ENCODE data around the gene CERS5. TPM values are rescaled to one million over a fixed set of nuclear protein-coding genes. Genes with fewer than 3 reads are reported as not detected.

The CERS5 gene, protein sequence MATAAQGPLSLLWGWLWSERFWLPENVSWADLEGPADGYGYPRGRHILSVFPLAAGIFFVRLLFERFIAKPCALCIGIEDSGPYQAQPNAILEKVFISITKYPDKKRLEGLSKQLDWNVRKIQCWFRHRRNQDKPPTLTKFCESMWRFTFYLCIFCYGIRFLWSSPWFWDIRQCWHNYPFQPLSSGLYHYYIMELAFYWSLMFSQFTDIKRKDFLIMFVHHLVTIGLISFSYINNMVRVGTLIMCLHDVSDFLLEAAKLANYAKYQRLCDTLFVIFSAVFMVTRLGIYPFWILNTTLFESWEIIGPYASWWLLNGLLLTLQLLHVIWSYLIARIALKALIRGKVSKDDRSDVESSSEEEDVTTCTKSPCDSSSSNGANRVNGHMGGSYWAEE
- total RNA-seq, result 34.9 and 36.8 TPM in 2 replicates

DNA sequence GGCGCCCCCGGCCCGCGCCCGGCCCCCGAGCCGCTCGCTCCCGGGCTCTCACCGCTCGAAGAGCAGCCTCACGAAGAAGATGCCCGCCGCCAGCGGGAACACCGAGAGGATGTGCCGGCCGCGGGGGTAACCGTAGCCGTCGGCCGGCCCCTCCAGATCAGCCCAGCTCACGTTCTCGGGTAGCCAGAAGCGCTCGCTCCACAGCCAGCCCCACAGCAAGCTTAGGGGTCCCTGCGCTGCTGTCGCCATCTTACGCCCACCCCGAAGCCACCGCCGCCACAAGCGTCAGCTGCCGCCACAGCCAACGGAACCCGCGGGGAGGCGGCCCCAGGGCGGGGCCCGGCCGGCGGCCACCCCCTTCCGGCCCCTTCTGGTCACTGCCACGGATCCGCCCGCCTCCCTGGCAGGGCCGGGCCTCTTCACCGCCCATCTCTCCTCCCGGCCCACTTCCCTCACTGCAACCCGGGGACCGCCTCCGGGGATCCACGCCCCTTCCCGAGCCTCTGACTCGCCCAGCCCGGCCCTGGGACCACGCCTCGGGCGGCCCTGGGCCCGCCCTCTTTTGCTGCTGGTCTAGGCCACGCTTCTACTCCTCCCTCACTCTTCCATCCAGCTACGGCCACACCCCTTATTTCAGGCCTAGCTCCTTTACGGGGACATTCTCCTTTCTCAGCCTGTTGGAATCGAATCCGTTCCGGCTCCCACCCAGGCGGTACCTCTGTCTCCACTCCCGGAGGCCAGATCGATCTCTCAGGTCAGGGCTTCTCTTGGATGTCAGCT, at the start of gene CERS5:
CERS5 (minus strand) TSS at position 321 of the 780 bp plus-strand sequence; CDS start at position 249, 72 bp downstream.

DNA sequence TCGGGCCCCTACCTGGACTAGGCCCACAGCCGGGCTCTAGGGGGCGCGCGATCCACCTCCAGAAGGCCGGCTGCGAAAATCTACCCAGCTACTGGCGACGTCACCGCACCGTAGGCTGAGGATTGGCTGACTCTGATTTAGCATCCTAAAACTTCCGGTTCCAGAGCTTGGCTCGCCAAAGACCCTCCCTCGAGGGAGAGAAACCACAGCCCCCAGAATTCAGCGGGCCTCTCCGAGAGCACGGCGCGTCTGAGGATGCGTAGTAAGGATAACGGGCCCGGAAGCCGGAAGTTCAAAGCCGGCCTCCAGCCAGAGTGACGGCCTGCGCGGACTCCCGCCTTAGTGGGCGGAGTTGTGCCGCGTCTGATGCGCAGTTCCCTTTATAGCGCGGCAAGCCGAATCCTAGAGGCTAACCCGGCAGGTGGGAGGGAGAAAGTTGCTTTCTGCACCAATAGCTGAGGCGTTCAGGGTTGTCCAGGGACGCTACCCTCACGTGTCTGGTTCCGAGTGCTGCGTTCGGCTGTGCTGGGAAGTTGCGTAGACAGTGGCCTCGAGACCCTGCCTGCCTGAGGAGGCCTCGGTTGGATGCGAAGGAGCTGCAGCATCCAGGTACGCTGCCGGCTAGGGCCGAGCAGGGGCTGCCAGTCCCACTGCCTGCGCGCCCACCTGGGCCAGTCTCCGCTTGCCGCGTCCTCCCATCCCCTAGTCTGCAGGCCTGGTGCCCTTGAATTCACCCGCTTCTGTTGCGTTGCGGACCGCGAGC, 55.3 kb downstream of the CERS5 start, which contains the start of gene COX14:
COX14 (plus strand) TSS at position 544 of the 763 bp plus-strand sequence. CDS start 7,808 bp downstream, outside the sequence.

DNA sequence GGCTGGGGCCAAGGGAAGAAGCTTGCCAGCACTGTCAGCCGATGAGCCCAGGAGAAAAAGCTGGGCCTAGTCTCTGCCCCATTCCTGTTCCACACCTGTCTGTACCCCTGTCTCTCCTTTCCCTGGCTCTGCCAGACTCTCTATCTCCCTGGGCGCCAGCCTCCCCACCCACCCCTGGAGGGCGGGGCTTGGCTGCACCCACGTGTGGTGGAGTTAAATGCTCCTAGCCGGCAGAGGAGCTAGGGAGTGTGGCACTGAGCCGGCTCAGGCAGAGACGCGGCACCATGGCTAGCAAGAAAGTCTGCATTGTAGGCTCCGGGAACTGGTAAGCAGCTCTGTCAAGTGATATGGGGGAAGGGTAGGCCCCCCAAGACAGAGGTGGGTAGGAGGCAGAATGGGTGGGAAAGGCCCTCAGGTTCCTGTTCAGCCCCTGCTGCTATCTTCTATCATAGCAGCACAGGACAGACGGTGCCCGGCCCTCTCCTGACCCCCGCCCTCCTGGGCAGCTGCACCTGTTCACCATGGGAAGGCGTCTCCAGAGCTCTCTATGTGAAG, 63.3 kb downstream of the CERS5 start, which contains the start of gene GPD1:
GPD1 (plus strand) TSS at position 242 of the 555 bp plus-strand sequence; CDS start at position 285, 43 bp downstream.

DNA sequence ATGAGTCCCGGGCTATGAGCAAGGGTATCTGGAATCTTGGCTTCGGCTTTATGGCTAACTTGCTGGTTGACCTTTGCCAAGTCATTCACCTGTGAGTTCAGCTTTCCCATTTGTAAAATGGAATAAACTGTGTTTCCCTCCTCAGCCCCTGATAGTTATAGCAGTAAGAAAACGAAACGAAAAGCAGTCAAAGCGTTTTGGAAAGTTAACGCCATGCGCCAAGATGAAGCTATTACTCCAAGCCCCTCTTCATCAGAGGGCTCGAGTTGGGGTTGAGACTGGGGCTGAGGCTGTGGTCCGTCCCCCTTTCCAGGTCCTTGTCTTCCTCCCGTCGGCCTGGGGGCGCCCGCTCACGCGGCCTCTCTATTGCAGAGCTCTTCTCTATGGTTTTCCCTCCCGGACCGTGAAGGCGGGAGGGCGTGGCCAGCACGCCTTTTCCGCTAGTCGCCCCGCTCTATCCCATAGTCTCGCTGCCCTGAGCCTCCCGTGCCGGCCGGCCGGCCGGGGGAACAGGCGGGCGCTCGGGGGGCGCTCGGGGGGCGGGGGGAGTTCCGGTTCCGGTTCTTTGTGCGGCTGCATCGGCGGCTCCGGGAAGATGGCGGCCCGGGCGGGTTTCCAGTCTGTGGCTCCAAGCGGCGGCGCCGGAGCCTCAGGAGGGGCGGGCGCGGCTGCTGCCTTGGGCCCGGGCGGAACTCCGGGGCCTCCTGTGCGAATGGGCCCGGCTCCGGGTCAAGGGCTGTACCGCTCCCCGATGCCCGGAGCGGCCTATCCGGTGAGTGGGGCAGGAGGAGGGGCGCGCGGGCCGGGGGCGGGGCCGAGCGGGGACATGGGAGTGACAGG, 82.2 kb downstream of the CERS5 start, which contains the start of gene SMARCD1:
SMARCD1 (plus strand) TSS at position 568 of the 840 bp plus-strand sequence; CDS start at position 596, 28 bp downstream.

Other genes starting within 250 kb of the CERS5 start
- not detected in 2 replicates for gene AQP2, start 216.6 kb downstream of the CERS5 start, total RNA-seq
- not detected in 2 replicates for gene AQP5, start 205.5 kb downstream of the CERS5 start, total RNA-seq
- gene AQP6, start 194.4 kb downstream of the CERS5 start, total RNA-seq, result not detected in 2 replicates
- gene RACGAP1, start 141.9 kb downstream of the CERS5 start, total RNA-seq, result 6.1 and 123 TPM in 2 replicates
- 0.72 and 3.5 TPM in 2 replicates for gene ASIC1, start 109.8 kb downstream of the CERS5 start, total RNA-seq
- 52.3 and 89.6 TPM in 2 replicates for gene SMARCD1, start 82.0 kb downstream of the CERS5 start, total RNA-seq
- gene GPD1, start 63.4 kb downstream of the CERS5 start, total RNA-seq, result not detected in 2 replicates
- gene COX14, start 55.1 kb downstream of the CERS5 start, total RNA-seq, result 28.8 and 29.8 TPM in 2 replicates
- gene LIMA1, start 116.2 kb upstream of the CERS5 start, total RNA-seq, result 85.1 and 157 TPM in 2 replicates
- not detected in 2 replicates for gene FAM186A, start 229.2 kb upstream of the CERS5 start, total RNA-seq
- gene LARP4, start 233.5 kb upstream of the CERS5 start, total RNA-seq, result 21.7 and 38.7 TPM in 2 replicates